ENCODE measurements around the gene DCLK2.

Gene DCLK2

DNA sequence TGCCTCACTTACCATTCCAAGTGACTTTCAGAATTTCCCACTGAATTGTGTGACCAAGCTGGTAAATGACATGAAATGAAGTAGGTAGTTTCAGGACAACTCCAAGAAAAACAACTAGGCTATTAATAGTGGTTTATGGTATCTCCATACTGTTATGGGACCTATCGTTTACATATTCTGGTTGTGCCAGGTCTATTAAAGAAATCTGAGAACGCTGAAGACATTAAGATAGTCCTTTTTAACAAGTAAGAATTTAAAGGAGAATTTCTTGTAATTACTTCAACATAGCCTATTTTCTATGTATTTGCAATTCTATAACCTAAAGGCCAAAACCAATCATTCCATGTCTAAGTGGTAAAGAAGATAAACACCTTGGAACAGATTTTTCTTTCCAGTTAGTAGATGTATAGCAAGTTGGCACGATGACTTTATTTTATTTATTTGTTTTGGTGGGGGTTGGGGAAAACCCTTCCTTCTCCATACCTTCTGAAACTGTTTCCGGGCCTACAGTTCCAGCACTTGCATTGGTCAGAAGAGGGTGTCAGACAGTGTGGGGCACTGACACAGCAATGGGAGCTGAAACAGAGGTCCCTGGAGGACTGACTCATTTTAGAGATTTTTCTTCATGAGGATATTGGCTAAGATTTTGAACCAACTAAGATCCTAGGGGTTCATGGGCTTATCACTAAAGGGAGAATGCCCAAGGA is 7.6 kb upstream of the DCLK2 start:
- DNase-seq, result no peak

DNA sequence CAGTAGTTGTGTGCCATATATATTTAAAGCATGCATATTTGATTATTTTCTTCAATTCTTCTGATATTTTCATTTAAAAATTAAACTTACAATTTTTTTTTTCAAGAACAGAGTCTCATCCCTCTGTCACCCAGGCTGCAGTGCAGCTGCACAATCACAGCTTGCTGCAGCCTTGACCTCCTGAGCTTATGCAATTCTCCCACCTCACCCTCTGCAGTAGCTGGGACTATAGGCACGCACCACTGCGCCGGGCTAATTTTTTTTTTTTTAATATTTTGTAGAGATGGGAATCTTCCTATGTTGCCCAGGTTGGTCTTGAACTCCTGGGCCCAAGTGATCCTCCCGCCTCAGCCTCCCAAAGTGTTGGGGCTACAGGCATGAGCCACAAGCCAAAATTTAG is 5.8 kb upstream of the DCLK2 start:
- DNase-seq, result no peak

DNA sequence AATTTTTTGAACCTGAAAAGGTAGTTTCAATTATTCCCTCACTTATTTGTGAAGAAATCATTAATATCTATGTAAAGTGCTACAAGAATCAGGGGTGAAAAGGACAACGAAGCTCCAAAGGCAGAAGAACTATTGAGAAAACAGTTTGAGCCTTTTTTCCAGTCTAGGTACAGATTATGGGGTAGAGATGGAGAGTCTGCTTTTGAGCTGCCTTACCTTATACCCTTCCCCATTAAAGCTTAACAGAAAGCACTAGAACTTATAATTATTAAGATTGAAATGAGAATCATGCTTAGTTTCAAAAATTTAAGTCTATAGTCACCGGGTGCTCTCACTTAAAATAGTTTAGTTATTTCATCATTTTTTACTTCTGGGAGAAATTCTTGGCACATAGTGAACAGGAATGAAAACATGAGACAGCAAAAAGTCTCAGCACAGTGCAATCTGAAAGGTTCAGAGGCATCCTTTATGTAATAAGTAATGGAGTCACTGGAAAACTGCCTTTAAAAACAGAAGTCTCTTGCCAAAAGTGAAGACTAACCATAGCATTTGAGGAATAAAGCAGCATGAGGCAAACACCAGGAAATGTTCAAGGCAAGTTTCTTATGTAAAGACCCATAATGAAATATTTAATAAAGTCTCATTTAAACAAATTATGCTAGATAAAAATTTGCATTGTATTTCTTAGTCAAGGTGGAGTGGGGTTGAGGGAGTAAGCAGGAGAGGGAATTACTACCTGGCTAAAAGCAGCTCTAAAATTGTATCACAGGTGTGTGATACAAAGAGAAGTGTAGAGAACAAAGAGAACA is 5.1 kb upstream of the DCLK2 start:
- no peak for DNase-seq

DNA sequence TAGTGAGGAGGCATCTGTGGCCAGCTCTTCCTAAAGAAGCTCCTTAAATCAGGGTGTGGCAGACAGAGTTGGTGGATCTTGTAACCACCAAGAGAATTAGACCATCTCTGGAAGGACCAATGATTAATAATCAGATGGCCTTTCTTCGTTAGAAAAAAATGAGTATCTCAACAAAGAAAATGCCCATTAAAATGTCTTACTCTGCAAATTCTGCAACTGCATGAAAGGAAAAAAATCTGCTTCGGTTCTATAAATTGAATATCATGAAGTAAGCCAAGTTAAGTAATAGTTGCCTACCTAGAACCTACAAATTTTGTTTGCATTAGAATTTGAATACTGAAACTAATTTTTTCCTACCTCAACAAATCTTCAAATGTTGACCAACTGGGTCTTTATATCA is 4.2 kb upstream of the DCLK2 start:
- no peak for DNase-seq

DNA sequence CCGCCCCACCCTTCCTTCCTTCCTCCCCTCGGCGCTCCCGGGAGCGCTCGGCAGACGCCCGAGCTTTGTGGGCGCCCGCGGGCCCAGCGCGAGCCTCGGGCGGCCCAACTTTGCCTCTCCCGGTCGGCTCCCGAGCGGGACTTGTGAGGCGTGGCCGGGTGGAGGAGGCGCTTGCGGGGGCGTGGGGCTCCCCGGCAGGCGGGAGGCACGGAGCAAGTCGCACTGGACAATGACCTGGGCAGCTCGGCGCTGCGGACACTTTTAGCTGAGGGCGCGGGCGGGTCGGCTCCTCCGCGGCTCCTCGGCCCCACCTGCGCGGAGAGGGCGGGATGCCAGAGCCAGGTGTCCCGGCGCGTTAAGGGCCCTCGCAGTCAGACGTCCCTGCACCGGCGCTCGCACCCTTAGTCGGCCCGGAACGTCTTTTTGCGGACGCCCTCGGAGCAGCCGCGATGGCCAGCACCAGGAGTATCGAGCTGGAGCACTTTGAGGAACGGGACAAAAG is 385 bp downstream of the DCLK2 start:
- DNase-seq, result no peak

DNA sequence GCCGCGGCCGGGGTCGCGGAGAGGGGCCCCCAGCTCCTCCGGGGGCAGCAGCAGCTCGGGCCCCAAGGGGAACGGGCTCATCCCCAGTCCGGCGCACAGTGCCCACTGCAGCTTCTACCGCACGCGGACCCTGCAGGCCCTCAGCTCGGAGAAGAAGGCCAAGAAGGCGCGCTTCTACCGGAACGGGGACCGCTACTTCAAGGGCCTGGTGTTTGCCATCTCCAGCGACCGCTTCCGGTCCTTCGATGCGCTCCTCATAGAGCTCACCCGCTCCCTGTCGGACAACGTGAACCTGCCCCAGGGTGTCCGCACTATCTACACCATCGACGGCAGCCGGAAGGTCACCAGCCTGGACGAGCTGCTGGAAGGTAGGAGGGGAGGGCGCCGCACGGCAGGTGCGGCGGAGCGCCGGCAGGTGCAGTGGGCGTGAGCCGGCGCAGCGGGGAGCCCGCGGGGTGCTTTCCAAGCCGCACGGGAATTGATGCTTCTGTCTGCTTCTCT is 886 bp downstream of the DCLK2 start:
- peak; percentile 35 for DNase-seq

DNA sequence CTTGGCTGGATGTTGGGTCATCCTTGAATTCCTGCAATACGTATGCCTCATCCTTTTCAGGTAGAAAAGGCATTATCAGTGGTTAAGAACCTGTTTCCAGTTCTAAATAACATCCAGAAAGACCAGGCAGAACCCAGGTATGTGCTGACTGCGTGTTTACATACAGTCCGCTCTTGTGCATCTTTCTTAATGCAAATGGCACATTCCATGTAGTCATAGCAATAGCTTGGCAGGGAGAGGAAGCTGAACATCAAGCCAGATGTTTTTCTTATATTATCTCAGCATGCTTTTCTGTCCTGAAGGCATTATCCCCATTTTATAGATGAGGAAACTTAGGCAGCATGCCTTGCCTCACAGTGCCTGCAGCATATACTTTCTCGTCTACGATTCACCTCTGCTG is 2.1 kb downstream of the DCLK2 start:
- DNase-seq, result no peak

DNA sequence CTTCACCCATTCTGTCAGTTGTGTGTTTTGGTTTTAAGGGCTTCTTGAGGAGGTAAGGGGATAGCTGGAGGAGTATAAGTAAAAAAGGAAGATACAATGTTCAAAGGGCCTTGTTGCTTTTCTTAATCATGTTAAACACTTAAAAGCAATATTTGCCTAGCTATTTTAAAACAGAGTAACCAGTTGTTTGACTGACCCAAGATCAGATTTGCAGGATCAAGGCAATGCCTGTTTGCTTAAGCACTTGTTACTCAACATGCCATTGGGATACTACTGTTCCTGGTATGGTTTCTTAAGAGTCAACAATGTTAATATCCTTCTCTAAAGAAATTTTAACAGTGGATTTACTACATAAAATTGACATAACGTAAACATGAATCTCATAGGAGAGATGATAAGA is 2.6 kb downstream of the DCLK2 start:
- no peak for DNase-seq

DNA sequence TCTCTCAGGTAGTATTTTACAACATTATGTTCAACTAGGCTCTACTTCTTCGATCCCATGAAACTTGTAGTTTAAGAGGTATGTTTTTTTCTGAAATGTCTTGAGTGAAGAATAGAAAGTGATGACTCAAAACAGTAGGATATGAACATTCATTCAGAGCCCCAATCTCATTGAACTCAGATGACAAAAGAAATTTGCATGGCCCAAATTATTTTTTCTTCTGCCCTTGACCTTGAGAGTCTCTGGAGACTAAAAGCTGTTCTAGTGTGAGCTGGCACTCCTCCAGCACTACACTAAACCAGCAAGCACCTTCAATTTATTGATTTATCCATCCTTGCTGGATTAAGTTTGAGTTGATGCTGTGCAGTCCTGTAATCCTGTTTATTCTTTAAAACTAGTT is 4.0 kb downstream of the DCLK2 start:
- DNase-seq, result no peak

DNA sequence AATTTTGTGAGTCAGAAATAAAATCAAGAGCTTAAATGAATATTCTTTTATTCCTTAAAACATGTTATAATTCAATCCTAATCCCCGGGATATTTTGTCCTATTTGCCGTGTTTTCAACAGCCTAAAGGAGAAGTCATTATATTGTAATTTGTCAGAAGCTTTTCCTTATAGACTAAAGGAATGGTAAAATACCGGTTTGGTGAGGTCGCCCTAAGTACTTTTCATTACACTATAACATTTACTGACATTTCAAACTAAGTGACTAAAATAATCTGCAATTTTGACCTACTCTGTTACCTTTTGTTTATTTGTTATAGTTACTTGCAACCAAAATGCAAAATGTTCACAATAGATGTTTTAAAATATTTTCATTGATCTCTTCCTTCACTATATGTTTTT is 8.8 kb downstream of the DCLK2 start:
- no peak for DNase-seq

DNA sequence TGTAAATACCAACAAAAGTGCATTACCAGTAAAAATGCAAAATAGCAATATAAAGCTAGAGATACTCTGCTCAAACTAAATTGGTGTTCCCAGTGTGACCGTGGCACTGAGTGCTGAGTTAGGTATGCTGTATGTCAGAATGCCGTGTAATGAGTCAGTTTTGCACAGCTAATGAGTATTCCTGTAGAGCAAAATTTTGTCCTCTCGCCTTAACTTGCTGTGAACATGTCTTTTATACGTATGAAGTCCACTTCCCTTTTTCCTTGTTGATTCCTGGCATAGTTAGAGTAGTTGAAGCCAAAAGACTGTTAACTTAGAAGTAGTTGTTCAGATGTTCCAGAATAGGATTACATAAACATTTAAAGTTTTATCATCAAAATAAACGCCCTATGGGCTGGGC is 11.5 kb downstream of the DCLK2 start:
- DNase-seq, result no peak

DNA sequence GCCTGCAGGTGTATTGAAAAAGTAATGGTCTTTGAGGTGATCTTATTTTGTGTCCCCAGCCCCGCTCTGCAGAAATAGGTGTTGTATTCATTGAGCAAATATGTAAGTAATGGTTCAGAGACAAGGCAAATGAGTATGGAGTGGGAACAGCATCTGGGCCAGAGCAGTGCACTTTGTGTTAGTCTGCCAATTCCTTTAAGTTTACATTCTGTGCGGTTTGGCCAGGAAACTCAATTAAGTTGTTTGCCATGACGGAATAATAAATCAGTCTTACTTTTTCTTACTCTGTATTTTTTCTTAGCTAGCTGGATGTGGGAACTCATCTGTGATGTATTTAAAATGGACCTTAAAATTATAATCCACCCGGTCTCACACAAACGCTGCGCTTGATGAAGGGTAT is 12.6 kb downstream of the DCLK2 start:
- no peak for DNase-seq

DNA sequence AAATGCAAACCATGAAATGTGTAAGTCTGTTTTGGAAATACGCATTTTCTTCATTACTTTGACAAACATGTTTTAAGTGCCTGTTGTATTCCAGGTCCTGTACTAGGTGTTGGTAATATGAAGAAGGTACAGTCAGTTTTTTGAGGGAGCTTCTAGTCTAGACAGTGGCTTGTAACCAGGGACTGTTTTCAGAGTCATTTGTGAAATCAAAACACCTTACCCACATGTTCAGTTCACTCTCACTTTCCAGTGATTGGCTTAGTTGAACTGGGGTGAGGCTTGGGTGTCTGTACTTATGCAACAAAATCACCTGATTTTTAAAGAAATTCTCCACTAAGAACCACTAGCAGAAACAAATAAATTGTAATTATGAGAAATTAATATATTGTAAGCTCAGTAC is 16.4 kb downstream of the DCLK2 start:
- no peak for DNase-seq

DNA sequence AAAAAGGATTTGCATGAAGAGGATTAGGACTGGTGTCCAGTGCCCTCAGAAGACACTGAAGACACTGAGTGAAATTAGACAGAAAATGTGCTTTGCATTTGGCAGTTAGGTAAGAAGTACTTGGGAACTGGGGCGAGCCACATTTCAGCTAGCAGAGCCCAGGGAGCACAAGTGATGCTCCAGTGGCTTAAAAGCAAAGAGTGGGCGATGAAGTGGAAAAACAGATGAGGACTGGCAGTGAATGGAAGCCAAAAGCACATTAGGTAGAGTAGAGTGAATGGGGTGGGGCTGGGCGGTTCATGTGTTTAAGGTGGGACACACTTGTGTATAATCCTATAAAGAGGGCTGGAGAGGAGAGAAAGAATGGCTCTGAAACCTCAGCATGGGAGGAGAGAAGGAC is 18.4 kb downstream of the DCLK2 start:
- DNase-seq, result no peak

DNA sequence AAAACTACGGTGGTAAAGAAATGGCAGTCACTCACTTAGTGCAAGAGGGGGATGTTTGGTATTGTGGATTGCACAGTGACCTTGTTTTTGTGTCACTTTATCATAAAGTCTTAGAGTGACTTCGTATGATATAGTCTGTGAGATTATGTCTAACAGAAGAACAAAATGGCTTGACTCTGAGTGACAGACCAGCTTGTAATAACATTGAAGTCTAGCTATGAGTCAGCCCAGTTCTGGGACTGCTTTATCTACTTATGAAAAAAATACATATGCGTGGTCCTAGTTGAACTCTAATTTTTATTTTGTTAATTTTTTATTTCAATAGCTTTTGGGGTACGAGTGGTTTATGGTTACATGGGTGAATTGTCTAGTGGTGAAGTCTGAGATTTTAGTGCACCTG is 20.0 kb downstream of the DCLK2 start:
- no peak for DNase-seq

DNA sequence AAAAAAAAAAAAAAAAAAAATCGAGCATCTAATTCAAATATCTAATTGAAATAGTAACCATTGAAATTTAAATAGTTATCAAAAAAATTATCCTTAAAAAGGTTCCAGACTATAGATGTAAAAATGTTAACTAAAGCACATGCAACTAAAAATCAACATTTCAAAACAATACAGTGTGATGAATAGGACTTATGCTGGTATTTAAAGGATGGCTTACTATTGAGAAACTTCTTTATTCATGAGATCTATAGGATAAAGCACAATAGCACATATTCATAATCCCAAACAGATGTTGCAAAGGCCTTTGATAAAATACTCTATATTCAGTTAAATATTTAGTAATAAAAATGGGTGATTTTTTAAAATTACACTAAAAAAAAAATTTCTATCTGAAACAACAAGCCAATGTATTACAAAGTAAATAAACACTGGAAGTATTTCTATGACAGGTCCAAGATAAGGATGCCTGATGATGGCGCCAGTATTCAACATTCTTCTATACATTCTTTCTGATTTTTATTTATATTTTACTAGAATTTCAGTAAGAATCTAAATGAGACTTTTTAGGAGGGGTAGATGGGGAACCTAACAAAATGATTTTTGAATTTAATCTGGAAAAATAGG is 26.3 kb downstream of the DCLK2 start:
- no peak for DNase-seq

DNA sequence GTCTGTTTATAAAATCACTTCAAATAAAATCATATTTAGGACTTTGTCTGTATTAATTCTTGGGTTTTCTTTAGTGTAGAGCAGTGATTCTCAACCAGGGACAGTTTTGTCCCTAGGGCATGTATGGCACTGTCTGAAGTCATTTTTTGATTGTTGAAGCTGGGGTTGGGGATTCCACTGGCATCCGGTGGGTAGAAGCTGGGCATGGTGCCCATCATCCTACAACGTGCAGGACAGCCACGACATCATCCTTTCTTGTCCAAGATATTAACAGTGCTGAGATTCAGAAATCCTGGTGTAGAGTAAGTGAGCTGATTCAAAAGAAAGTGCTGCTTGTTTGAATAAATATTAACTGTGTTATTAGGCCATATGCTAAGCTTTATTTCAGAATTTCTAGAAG is 28.6 kb downstream of the DCLK2 start:
- DNase-seq, result no peak

DNA sequence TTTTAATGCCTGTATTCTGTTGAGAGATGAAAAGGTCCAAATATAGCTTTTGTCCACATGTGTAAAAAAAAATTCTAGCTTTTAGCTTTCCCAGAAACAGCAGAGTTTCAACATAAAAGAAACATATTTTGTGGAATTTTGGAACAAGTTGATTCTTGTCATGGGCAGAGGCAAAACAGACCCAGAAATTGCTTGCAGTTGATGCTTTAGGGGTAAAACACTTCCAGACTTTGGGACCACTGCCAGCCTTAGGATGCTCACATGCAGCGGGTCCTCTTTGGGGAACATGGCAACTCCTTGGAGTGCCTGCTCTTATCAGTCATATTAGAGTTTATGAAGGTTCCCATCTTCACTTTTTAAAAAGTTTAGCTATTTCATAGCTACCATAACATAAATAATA is 30.4 kb downstream of the DCLK2 start:
- DNase-seq, result no peak

DNA sequence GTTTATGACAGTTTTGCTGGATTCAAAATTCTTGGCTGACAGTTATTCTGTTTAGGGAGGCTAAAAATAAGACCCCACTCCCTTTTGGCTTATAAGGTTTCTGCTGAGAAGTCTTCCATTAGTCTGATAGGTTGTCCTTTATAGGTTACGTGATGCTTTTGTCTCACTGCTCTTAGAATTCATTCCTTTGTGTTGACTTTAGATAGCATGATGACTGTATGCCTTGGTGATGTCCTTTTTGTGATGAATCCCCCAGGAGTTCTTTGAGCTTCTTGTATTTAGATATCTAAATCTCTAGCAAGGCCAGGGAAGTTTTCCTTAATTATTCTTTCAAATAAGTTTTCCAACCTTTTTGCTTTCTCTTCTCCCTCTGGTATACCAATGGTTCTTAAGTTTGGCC is 36.4 kb downstream of the DCLK2 start:
- DNase-seq, result no peak

DNA sequence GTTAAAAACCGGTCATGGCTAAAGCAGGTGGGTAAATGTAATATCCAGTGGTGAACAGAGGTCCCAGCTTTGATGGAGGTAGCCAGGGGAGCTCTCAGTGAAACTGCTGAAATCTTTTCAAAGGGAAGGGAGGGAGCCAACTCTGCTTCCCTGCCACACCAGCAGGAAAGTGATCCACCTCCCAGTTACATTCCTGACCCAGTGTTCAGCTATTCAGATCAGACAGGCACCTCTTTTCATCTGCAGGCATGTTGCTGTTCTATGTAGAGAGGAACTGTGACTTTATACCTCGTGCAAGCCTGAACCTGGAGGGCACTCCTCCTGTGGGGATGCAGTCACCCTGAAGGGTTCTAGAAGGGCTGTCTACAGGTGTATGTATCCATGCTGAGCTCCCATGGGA is 37.6 kb downstream of the DCLK2 start:
- DNase-seq, result no peak

DNA sequence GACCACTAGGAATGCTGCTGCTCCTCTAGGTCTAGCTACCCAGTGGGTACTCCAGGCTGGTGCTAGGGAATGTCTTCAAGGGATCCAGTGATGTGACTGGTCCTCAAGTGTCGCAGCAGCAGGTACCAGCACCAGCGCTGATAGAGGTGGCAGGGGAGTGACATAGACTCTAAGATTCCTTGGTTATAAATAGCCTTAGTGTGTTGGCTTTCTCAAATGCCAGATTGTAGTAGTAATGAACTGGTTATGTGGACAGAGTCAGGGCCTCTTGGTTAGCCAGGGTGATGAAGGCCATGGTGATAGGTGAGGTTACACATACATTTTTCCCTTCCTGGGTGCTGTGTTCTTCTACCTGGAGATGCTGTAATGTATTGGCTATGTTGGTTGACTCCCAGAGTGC is 38.3 kb downstream of the DCLK2 start:
- DNase-seq, result no peak

DNA sequence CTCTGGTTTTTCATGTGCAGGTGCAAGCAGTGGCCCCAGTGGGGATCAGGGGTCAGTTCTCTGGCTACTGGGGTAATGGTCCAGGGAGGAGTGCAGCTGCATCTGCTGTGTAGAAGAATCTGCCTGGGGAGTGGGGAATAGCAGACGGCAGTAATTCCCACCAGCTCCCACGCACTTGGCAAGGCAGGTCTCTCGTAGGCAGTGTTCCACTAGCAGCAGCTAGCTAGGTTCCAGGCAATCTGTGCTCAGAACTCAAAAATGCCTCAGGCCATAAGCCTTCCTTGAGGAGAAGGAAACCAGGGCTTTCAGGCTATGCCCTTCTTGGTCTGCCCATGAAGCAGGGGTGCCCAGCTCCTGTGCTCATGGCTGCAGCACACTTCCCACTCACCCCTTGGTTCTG is 38.8 kb downstream of the DCLK2 start:
- DNase-seq, result no peak

DNA sequence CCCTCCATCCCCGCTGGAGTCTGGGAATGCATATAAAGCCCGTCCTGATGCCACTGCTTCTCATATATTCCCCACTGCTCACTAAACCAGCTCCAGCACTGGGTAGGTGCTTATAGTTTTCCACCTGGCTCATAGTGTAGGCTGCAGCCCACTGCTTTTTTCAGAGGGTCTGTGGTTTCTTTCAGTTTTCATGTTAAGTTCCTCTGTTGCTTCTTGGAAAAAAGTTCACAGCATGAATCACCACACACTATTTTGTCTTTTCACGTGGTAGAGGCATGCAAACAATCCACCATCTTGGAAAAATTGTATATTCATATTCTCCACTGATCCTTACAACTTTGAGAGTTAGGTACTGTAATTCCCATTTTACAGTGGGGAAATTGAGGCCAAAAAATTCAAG is 39.4 kb downstream of the DCLK2 start:
- no peak for DNase-seq

DNA sequence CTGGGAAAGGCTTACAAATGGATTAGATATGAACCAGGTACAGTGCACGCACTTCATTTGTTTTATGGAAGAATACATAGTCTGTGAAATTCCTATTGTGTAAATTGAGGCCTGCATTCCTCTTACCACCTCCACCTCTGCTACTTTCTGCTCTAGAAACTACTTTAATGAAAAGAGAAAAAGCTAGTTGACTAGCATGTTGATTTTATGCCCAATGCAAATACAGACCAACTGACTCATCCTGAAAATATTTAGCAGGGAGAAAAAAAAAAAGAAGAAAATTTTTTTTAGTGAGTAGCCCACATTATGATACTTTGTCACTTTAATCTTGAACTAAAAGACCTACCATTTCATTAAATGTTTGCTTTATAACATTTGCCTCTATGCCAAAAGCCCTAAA is 41.2 kb downstream of the DCLK2 start:
- DNase-seq, result no peak
